Epithelial cell of esophagus (primary cell): ENCODE results near the gene SMIM13.

Experiments used
- DNase-seq: peaks from one replicate; pipeline ENCODE4 v3.0.0; 2010; ENCODE audit warnings: low read depth
- H3K4me3 ChIP-seq: 2 replicates; pipeline ENCODE4 v1.5.1; 2011; ENCODE audit warnings: mild to moderate bottlenecking, low read length, control low read depth
- TF ChIP-seq, protein P1 (sequence below): IDR thresholded peaks from 2 replicates; pipeline ENCODE4 v1.5.1; 2011; ENCODE audit warnings: low read depth, mild to moderate bottlenecking, low read length, control low read depth, inconsistent platforms; ENCODE audit not compliant: insufficient read depth; ENCODE audit errors: missing control alignments

SMIM13 gene

DNA sequence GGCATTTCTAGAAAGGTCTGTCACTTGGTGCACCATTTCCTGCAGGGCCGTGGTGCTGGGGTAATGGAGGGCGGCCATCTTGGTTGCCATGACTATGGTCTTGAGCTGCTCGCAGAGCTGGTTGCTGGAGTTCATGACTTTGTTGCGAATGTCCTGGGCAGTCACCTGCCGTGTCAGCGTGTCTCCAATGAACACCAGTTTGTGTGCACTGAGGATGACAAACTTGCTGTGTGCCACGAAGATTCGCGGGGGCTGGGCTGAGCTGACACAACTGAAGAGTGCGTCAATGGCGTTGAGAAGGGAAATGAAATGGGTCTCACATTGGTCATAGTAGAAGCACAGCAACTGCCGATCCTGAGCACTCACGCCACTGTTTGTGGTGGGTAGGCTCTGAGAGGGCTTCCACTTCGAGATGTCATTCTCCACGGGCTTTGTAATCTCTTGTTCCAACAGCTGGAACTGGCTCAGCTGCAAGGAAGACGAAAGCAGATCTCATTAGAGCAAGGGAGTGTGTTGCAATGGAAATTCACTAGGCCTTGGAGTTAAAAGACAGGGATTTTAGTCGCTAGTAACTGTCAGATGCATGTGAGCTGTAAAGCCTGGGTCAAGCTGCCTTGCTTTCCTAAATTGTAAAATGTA is 91.7 kb downstream of the SMIM13 start:
- DNase-seq = no peak
- TF ChIP-seq, protein P1, sequence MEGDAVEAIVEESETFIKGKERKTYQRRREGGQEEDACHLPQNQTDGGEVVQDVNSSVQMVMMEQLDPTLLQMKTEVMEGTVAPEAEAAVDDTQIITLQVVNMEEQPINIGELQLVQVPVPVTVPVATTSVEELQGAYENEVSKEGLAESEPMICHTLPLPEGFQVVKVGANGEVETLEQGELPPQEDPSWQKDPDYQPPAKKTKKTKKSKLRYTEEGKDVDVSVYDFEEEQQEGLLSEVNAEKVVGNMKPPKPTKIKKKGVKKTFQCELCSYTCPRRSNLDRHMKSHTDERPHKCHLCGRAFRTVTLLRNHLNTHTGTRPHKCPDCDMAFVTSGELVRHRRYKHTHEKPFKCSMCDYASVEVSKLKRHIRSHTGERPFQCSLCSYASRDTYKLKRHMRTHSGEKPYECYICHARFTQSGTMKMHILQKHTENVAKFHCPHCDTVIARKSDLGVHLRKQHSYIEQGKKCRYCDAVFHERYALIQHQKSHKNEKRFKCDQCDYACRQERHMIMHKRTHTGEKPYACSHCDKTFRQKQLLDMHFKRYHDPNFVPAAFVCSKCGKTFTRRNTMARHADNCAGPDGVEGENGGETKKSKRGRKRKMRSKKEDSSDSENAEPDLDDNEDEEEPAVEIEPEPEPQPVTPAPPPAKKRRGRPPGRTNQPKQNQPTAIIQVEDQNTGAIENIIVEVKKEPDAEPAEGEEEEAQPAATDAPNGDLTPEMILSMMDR = no peak
- H3K4me3 ChIP-seq = no peak overlapping the region

DNA sequence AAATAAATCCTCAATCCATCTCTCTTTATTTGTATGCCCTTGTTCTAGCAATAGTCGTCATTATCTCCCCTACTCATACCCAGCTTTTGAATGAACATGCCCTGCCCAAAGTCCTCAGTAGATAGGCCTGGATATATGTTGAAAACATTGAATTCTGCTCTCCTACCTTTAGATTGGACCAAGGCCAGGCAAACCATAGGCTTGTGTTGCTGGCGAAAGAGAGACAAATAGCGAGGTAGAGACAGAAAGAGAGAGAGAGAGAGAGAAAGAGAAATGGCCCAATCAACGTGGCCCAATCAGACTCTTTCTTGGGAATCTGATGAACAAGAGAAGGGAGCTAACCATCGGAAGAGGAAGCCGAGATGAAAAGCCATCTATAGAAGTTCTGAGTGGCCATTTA is 93.7 kb downstream of the SMIM13 start:
- H3K4me3 ChIP-seq = no peak overlapping the region
- DNase-seq = no peak
- TF ChIP-seq, protein P1 = no peak
